ENCODE data around the gene FSTL3.

The FSTL3 gene

GRCh38 chr19:657611-658010, 18.6 kb upstream of the FSTL3 start:
- peaks cover 35% of the 10 kb centered on the region for H3K4me1 ChIP-seq (ENCODE audit: control insufficient read depth, insufficient read depth, low read length)
- no peak for DNase-seq (ENCODE audit: low read depth)
- H3K27me3 ChIP-seq (replicated peaks; ENCODE audit: control insufficient read depth, insufficient read depth, low read length): no peaks in the 10 kb centered on the region
- H3K9ac ChIP-seq (ENCODE audit: low read length): no peak overlapping the region
- H3K36me3 ChIP-seq (ENCODE audit: control insufficient read depth, insufficient read depth, low read length, severe bottlenecking): peaks cover 21% of the 10 kb centered on the region
- no peaks in the 10 kb centered on the region for H3K9me3 ChIP-seq (ENCODE audit: control insufficient read depth, low read length)
- H3K4me3 ChIP-seq (ENCODE audit: low read length): no peak overlapping the region

DNA sequence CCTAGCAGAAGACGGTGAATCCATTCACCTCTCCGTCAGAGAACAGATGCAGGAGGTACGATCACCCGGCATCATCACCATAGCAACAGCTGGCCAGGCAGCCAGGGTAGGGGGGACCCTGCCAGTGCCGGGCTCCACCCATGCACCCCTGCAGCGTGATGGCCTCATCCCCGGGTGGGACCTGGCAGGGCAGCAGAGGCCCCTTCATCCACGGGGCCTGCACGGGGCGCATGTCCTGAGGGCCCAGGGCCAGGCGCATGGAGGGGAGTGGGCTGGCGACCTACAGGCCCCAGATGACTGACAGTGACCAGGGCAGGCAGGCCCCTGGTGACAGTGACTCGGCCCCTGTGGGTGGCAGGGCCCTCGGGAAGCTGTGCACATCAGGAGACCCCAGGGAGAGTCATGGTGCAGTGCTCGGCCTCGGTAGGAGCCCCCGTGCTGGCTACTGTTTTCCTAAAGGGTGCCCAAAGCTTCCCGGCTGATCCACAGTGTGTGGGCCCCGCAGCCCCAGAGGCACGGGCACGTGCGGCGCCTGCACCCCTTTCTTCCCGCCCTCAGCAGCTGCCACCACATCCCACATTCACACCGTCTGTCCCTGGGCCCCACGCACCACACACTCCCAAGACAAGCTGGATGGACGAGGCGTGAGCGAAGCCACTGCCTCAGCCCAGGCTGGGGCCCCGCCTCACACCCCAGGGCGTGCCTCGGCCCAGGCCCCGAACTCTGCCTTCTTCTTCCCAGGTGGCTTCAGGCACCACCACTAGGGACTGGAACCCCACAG, 17.9 kb upstream of the FSTL3 start:
- DNase-seq (ENCODE audit: low read depth): no peak
- H3K9me3 ChIP-seq (ENCODE audit: control insufficient read depth, low read length): no peaks in the 10 kb centered on the region
- H3K4me3 ChIP-seq (ENCODE audit: low read length): no peak overlapping the region
- peaks cover 17% of the 10 kb centered on the region for H3K36me3 ChIP-seq (ENCODE audit: control insufficient read depth, insufficient read depth, low read length, severe bottlenecking)
- no peak overlapping the region for H3K9ac ChIP-seq (ENCODE audit: low read length)
- no peaks in the 10 kb centered on the region for H3K27me3 ChIP-seq (replicated peaks; ENCODE audit: control insufficient read depth, insufficient read depth, low read length)
- peaks cover 35% of the 10 kb centered on the region for H3K4me1 ChIP-seq (ENCODE audit: control insufficient read depth, insufficient read depth, low read length)

GRCh38 chr19:658916-659839, 17.0 kb upstream of the FSTL3 start:
- DNase-seq (ENCODE audit: low read depth): no peak
- no peak overlapping the region for H3K4me3 ChIP-seq (ENCODE audit: low read length)

DNA sequence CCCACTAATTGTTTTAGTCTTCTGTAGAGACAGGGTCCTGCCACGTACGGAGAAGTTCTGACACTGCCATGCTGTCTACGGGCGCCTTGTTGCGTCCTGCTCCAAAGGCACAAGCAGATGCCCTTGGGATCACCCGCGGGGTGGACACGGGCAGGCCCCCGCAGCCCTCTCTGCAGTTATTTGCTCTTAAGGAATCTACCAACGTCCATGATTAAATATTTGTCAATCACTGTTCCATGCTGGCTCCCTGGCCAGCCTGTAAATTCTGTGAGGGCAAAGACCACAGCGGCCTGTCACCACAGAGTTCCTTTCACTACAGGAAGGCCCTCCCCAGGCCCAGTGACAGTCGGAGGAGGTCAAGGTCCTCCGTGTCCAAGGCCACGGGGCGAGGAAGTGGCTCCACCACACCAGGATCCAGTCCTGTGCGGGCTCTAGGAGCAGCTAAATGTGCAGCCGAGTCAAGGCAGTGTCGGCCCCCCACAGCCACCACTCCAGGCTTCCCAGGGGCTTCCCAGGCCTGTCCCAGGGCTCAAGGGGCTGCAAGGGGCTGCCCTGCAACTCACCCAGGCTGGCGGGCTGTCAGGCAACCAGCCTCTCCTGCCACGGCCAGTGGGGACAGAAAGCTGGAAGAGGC, 15.3 kb upstream of the FSTL3 start:
- no peak for DNase-seq (ENCODE audit: low read depth)

More at GRCh38 chr19:658916-659839, 17.0 kb upstream of the FSTL3 start:
- H3K27me3 ChIP-seq (replicated peaks; ENCODE audit: control insufficient read depth, insufficient read depth, low read length): no peaks in the 10 kb centered on the region
- H3K9ac ChIP-seq (ENCODE audit: low read length): no peak overlapping the region
- H3K36me3 ChIP-seq (ENCODE audit: control insufficient read depth, insufficient read depth, low read length, severe bottlenecking): peaks cover 8% of the 10 kb centered on the region
- peaks cover 44% of the 10 kb centered on the region for H3K4me1 ChIP-seq (ENCODE audit: control insufficient read depth, insufficient read depth, low read length)
- no peaks in the 10 kb centered on the region for H3K9me3 ChIP-seq (ENCODE audit: control insufficient read depth, low read length)

DNA sequence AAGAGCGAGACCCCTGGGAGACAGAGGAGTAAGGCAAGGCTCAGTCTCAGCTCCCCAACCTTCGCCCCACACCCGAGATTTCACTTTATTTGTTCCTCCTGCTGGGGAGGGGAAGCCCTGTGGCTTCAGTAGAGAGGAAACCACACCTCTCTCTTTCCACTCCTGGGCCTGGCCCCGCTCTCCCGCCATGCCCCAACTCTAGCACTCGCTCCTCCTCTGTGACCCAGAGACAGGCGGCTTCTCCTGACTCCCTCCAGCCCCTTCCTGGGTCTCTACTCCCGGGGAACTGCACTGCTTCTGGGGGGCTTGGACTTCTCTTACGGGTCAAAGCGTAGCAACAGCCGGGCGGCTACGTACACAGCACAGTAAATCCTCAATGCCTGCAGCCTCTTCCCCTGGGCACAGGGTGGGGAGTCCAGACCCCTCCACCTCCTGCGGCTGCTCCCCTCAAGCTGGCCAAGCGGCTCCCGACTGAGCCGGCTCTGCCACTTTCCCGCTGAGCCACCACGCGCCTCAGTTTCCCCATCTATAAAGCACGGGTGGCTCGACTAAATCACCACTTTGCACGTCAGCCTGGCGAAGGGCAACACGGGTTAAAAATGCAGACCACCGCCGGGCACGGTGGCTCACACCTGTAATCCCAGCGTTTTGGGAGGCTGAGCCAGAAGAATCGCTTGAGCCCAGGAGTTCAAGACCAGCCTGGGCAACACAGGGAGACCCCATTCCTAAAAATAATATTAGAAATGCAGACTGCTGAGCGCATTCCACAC, 14.6 kb upstream of the FSTL3 start:
- H3K27me3 ChIP-seq (replicated peaks; ENCODE audit: control insufficient read depth, insufficient read depth, low read length): no peaks in the 10 kb centered on the region
- peak overlapping the region; percentile 91 for H3K4me3 ChIP-seq (ENCODE audit: low read length)
- H3K9ac ChIP-seq (ENCODE audit: low read length): peak overlapping the region; percentile 97
- no peaks in the 10 kb centered on the region for H3K9me3 ChIP-seq (ENCODE audit: control insufficient read depth, low read length)
- peaks cover 4% of the 10 kb centered on the region for H3K36me3 ChIP-seq (ENCODE audit: control insufficient read depth, insufficient read depth, low read length, severe bottlenecking)
- DNase-seq (ENCODE audit: low read depth): peak; percentile 40
- H3K4me1 ChIP-seq (ENCODE audit: control insufficient read depth, insufficient read depth, low read length): peaks cover 54% of the 10 kb centered on the region

More for the DNA sequence above, 15.3 kb upstream of the FSTL3 start:
- Histone ChIP-seq H3K4me1 (ENCODE audit: control insufficient read depth, insufficient read depth, low read length) (peaks cover 54% of the 10 kb centered on the region), H3K4me3 (ENCODE audit: low read length) (peak overlapping the region; percentile 91), H3K36me3 (ENCODE audit: control insufficient read depth, insufficient read depth, low read length, severe bottlenecking) (peaks cover 4% of the 10 kb centered on the region), H3K27me3 (replicated peaks; ENCODE audit: control insufficient read depth, insufficient read depth, low read length) (no peaks in the 10 kb centered on the region), H3K9ac (ENCODE audit: low read length) (peak overlapping the region; percentile 97), H3K9me3 (ENCODE audit: control insufficient read depth, low read length) (no peaks in the 10 kb centered on the region)

- Histone ChIP-seq H3K4me3 (ENCODE audit: low read length) (peak overlapping the region; percentile 91), H3K27me3 (replicated peaks; ENCODE audit: control insufficient read depth, insufficient read depth, low read length) (no peaks in the 10 kb centered on the region), H3K9ac (ENCODE audit: low read length) (peak overlapping the region; percentile 97), H3K36me3 (ENCODE audit: control insufficient read depth, insufficient read depth, low read length, severe bottlenecking) (peaks cover 4% of the 10 kb centered on the region), H3K9me3 (ENCODE audit: control insufficient read depth, low read length) (no peaks in the 10 kb centered on the region), H3K4me1 (ENCODE audit: control insufficient read depth, insufficient read depth, low read length) (peaks cover 54% of the 10 kb centered on the region)
- peak; percentile 63 for DNase-seq (ENCODE audit: low read depth)
Measured at GRCh38 chr19:662207-662961, 13.8 kb upstream of the FSTL3 start.

DNA sequence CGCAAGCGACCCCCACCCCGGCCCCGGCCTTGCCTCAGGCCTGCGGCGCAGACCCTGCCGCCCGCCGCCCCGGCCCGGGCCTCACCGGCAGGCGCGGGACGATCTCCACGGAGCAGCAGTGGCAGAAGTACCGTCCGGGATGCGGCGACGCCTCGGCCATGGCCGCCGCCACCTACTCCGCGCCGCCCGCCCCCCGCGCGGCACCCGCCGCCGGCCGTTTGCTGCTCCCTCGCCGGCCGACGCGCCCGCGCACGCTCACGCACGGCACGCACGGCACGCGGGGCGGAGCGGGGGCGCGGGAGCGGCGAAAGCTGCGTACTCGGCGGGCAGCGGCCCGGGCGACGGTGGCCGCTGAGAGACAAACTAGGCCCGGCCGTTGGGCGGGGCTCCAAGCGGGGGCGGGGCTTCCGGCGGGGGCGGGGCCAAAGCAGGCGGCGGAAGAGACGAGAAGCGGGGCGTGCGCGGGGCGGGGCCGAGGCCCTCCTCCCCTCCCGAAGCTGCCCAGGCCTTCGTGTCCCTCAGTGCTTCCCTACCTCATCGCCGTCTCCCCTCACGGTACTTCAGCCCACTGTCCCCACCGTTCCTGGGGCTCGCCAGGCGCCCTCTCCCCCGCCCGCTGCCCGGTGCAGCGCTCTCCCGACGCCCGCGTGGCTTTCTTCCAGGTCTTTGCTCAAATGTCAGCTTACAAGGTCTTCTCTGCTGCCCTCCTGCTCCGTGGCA, 13.1 kb upstream of the FSTL3 start, which contains the start of gene RNF126:
TSS of gene RNF126 (minus strand) at position 253 of the 720 bp plus-strand sequence. CDS start at position 160, 93 bp downstream.
- peak; percentile 97 for DNase-seq (ENCODE audit: low read depth)
- Histone ChIP-seq H3K4me3 (ENCODE audit: low read length) (peak within 1 kb of the TSS; percentile 91), H3K4me1 (ENCODE audit: control insufficient read depth, insufficient read depth, low read length) (peaks cover 59% of the 10 kb centered on the region), H3K9ac (ENCODE audit: low read length) (peak within 1 kb of the TSS; percentile 97), H3K9me3 (ENCODE audit: control insufficient read depth, low read length) (no peaks in the 10 kb centered on the region), H3K36me3 (ENCODE audit: control insufficient read depth, insufficient read depth, low read length, severe bottlenecking) (no peaks in the 10 kb centered on the region), H3K27me3 (replicated peaks; ENCODE audit: control insufficient read depth, insufficient read depth, low read length) (no peaks in the 10 kb centered on the region)

- H3K27me3 ChIP-seq (replicated peaks; ENCODE audit: control insufficient read depth, insufficient read depth, low read length): no peaks in the 10 kb centered on the region
- peak overlapping the region; percentile 82 for H3K4me3 ChIP-seq (ENCODE audit: low read length)
- H3K4me1 ChIP-seq (ENCODE audit: control insufficient read depth, insufficient read depth, low read length): peaks cover 57% of the 10 kb centered on the region
- DNase-seq (ENCODE audit: low read depth): no peak
- no peaks in the 10 kb centered on the region for H3K36me3 ChIP-seq (ENCODE audit: control insufficient read depth, insufficient read depth, low read length, severe bottlenecking)
- no peaks in the 10 kb centered on the region for H3K9me3 ChIP-seq (ENCODE audit: control insufficient read depth, low read length)
- peak overlapping the region; percentile 93 for H3K9ac ChIP-seq (ENCODE audit: low read length)
Measured at GRCh38 chr19:663682-664117, 12.5 kb upstream of the FSTL3 start.

- H3K9ac ChIP-seq (ENCODE audit: low read length): peak overlapping the region; percentile 93
- peak; percentile 93 for DNase-seq (ENCODE audit: low read depth)
- no peaks in the 10 kb centered on the region for H3K27me3 ChIP-seq (replicated peaks; ENCODE audit: control insufficient read depth, insufficient read depth, low read length)
- peaks cover 44% of the 10 kb centered on the region for H3K4me1 ChIP-seq (ENCODE audit: control insufficient read depth, insufficient read depth, low read length)
- no peak overlapping the region for H3K4me3 ChIP-seq (ENCODE audit: low read length)
- no peaks in the 10 kb centered on the region for H3K9me3 ChIP-seq (ENCODE audit: control insufficient read depth, low read length)
- H3K36me3 ChIP-seq (ENCODE audit: control insufficient read depth, insufficient read depth, low read length, severe bottlenecking): no peaks in the 10 kb centered on the region
Measured at GRCh38 chr19:664913-665443, 11.2 kb upstream of the FSTL3 start.

Measured in adipocyte (in vitro differentiated cells).